Skeletal muscle satellite cell (primary cell): ENCODE data around the gene CADM4.
"Not testable (repeated sequence)": the region's sequence is repeated elsewhere in the genome, so short reads cannot be mapped to it uniquely, and the experiment has no call there.

Source experiments
- H3K27me3 ChIP-seq: 2 replicates; pipeline ENCODE4 v1.7.0; 2013; ENCODE audit warnings: low read length; ENCODE audit not compliant: control insufficient read depth, insufficient read depth
- H3K36me3 ChIP-seq: 2 replicates; pipeline ENCODE4 v1.7.0; 2013; ENCODE audit warnings: mild to moderate bottlenecking, control low read depth, low read length; ENCODE audit not compliant: insufficient read depth
- H3K4me1 ChIP-seq: 2 replicates; pipeline ENCODE4 v1.7.0; 2013; ENCODE audit warnings: low read length; ENCODE audit not compliant: control insufficient read depth, insufficient read depth
- H3K4me2 ChIP-seq: 2 replicates; pipeline ENCODE4 v1.7.0; 2013; ENCODE audit warnings: mild to moderate bottlenecking, low read length
- H3K4me3 ChIP-seq: 2 replicates; pipeline ENCODE4 v1.7.0; 2013; ENCODE audit warnings: low read length
- H3K9ac ChIP-seq: 2 replicates; pipeline ENCODE4 v1.7.0; 2013; ENCODE audit warnings: mild to moderate bottlenecking, low read depth, low read length, moderate library complexity
- H3K9me3 ChIP-seq: replicated peaks from 2 replicates; pipeline ENCODE4 v1.7.0; 2013; ENCODE audit warnings: mild to moderate bottlenecking, control low read depth, low read length

Gene CADM4

GRCh38 chr19:43616954-43617353, 22.7 kb downstream of the CADM4 start:
- Histone ChIP-seq H3K36me3 (peaks cover 22% of the 10 kb centered on the region), H3K4me3 (no peak overlapping the region), H3K4me1 (peaks cover 12% of the 10 kb centered on the region), H3K9ac (no peak overlapping the region), H3K27me3 (no peaks in the 10 kb centered on the region), H3K9me3 (no peaks in the 10 kb centered on the region), H3K4me2 (no peak overlapping the region)

- Histone ChIP-seq H3K4me1 (peaks cover 12% of the 10 kb centered on the region), H3K4me2 (no peak overlapping the region), H3K9ac (no peak overlapping the region), H3K27me3 (no peaks in the 10 kb centered on the region), H3K9me3 (no peaks in the 10 kb centered on the region), H3K4me3 (no peak overlapping the region), H3K36me3 (peaks cover 26% of the 10 kb centered on the region)
These were observed 23.3 kb downstream of the CADM4 start for GRCh38 chr19:43616306-43616705.

DNA sequence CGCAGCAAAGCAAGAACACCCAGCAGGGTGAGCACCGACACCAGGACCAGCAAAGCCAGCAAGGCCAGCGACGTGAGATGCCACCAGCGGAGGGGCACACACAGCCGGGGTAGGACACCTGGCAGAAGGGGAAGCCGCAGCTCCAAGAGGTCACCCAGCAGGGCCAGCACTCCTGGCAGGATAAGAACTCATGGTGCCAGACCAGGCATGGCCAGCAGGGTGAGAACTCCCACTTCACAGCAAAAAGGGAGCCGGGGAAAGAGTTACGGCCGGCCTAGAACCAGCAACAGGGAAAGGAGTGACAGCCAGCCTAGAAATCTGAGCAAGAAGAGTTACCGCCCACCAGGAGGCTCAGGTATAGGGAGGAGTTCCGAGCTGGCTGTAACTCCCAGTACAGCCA, 27.3 kb downstream of the CADM4 start:
- no peaks in the 10 kb centered on the region for H3K9me3 ChIP-seq
- no peak overlapping the region for H3K4me3 ChIP-seq
- H3K27me3 ChIP-seq: no peaks in the 10 kb centered on the region
- peaks cover 26% of the 10 kb centered on the region for H3K36me3 ChIP-seq
- H3K4me1 ChIP-seq: no peaks in the 10 kb centered on the region
- H3K4me2 ChIP-seq: no peak overlapping the region
- H3K9ac ChIP-seq: no peak overlapping the region

- H3K9ac ChIP-seq: no peak within 1 kb of the TSS
- peaks cover 26% of the 10 kb centered on the region for H3K36me3 ChIP-seq
- no peaks in the 10 kb centered on the region for H3K9me3 ChIP-seq
- H3K4me3 ChIP-seq: no peak within 1 kb of the TSS
- no peaks in the 10 kb centered on the region for H3K4me1 ChIP-seq
- H3K4me2 ChIP-seq: no peak within 1 kb of the TSS
- H3K27me3 ChIP-seq: no peaks in the 10 kb centered on the region
These were observed 27.9 kb downstream of the CADM4 start, which contains the start of gene SRRM5 for GRCh38 chr19:43611788-43612187. Gene SRRM5, plus strand, starts transcription at chr19:43612088. Its CDS starts 34 bp downstream, at chr19:43612122.

DNA sequence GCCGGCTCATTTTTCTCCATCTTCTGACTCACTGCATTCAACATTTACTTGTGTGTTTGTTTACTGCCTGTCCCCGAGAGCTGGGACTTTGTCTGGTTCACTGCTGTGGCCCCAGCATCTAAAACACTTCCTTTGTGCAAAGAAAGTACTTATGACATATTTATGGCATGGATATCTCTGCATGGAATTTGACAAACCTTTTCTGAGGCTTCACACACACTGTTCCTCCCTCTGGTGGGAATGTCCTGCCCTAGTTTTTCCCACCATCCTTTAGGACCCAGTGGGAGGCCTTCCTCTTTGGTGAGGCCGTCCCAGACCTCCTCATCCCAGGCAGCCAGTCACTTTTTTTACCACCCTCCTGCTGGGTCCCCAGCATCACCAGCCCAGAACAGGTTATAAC, 29.2 kb downstream of the CADM4 start:
- Histone ChIP-seq H3K27me3 (no peaks in the 10 kb centered on the region), H3K4me1 (no peaks in the 10 kb centered on the region), H3K4me2 (no peak overlapping the region), H3K36me3 (peaks cover 37% of the 10 kb centered on the region), H3K9ac (no peak overlapping the region), H3K4me3 (no peak overlapping the region), H3K9me3 (no peaks in the 10 kb centered on the region)

DNA sequence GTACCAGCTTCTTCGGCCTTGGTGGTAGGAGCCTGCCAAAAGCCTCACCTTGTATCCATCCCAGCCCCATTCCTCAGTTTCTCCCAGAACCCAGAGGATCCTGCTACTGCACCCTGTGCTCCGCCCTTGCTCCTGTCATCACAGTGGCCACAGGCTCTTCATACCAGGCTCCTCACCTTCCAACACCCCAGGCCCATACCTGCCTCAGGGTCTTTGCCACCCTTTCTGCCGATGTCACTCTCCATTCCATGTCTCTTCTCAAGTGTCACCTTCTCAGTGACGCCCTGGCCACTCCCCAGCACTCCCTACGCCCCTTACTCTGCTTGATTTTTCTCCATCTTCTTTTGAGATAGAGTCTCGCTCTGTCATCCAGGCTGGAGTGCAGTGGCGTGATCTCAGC, 29.8 kb downstream of the CADM4 start:
- H3K4me1 ChIP-seq: no peaks in the 10 kb centered on the region
- peaks cover 37% of the 10 kb centered on the region for H3K36me3 ChIP-seq
- H3K9me3 ChIP-seq: no peaks in the 10 kb centered on the region
- H3K4me3 ChIP-seq: no peak overlapping the region
- H3K4me2 ChIP-seq: no peak overlapping the region
- H3K9ac ChIP-seq: no peak overlapping the region
- H3K27me3 ChIP-seq: no peaks in the 10 kb centered on the region

DNA sequence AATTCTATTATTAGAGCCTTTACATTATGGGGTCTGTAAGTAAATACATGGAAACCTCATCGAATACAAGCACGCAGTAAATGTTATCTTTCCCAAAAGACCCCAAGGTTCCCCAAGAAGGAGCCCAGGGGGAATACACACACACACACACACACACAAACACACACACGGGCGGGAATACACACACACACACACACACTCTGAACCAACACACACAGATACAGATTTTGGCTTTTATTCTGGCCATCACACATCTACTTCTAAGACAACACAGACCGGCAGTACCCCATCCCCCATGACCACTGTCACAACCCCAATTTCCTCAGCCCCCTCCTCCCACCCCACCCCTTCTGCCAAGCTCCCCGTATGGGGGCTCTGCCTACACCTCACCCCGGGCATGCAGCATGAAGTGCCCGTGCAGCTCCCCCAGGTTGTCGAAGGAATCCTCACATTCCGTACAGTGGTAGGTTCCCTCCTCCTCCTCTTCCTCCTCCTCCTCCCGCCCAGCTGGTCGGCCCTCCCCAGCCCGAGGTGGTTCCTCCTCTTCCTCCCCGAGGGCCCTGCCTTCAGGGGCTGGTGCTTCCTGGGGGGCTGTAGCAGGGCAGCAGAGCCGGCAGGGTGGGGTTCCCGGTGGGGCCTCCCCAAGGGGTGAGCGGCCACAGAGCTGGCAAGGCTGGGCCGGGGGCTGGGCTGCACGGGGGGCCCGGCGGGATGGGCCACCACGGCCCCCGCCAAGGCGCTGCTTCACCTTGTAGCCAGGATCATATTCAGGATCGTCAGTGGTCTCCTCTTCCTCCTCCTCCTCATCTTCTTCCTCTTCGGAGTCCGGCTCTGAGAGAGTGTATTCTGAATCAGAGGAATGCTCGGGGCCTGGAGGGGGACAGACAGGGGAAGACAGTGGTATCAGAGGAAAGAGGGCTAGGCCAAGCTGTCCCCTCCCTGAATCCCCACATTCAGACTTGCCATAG, 32.1 kb downstream of the CADM4 start:
- Histone ChIP-seq H3K4me1 (no peaks in the 10 kb centered on the region), H3K4me3 (no peak overlapping the region), H3K9me3 (no peaks in the 10 kb centered on the region), H3K36me3 (peaks cover 27% of the 10 kb centered on the region), H3K27me3 (no peaks in the 10 kb centered on the region), H3K9ac (no peak overlapping the region), H3K4me2 (no peak overlapping the region)

DNA sequence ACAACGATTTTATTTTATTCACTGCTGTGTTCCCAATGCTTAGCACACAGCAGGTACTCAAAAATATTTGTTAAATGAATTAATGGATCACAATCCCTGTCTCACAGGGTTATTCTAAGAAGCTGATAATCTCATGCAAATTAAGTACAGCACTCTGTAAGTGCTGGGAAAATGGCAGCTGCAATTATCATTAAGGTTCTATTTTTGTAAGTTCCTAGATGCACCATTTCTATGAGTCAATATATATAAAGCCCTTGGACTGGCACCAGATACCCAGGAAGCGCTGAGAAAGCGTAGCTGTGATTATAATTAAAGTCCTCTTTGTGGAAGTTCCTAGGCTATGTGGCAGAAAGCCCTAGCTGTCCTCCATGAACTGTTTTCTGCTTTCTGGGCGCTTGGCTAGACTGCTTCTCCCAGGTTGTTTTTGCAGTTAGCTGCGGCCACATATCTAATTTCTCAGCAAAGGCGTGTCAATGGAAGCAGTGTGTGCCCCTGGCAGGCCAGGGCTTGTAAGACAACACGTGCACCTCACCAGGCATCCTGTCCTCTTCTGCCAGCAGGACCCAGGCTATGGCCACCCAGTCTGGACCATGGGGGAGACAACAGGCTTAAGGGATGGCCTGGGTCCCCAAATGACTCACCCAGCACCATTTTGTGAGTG, 33.0 kb downstream of the CADM4 start:
- Histone ChIP-seq H3K27me3 (no peaks in the 10 kb centered on the region), H3K4me3 (no peak overlapping the region), H3K4me2 (no peak overlapping the region), H3K4me1 (no peaks in the 10 kb centered on the region), H3K9me3 (no peaks in the 10 kb centered on the region), H3K36me3 (peaks cover 20% of the 10 kb centered on the region), H3K9ac (no peak overlapping the region)

- no peak overlapping the region for H3K4me2 ChIP-seq
- no peaks in the 10 kb centered on the region for H3K4me1 ChIP-seq
- no peaks in the 10 kb centered on the region for H3K9me3 ChIP-seq
- no peaks in the 10 kb centered on the region for H3K27me3 ChIP-seq
- H3K9ac ChIP-seq: no peak overlapping the region
- no peak overlapping the region for H3K4me3 ChIP-seq
- peaks cover 18% of the 10 kb centered on the region for H3K36me3 ChIP-seq
These were observed 33.6 kb downstream of the CADM4 start for GRCh38 chr19:43605875-43606568.

DNA sequence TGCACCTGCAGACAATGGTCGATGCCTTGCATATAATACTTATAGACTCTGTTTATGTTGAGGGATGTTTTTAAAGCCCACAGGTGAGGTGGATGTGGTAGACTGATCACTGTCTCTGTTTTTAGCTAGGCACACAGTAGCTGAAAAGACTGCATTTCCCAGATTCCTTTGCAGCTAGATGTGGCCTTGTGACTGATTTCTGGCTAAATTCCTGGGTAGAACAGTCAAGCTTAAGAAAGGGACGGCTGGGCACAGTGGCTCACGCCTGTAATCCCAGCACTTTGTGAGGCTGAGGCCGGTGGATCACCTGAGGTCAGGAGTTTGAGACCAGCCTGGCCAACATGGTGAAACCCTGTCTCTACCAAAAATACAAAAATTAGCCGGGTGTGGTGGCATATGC, 39.3 kb downstream of the CADM4 start:
- peaks cover 24% of the 10 kb centered on the region for H3K36me3 ChIP-seq

DNA sequence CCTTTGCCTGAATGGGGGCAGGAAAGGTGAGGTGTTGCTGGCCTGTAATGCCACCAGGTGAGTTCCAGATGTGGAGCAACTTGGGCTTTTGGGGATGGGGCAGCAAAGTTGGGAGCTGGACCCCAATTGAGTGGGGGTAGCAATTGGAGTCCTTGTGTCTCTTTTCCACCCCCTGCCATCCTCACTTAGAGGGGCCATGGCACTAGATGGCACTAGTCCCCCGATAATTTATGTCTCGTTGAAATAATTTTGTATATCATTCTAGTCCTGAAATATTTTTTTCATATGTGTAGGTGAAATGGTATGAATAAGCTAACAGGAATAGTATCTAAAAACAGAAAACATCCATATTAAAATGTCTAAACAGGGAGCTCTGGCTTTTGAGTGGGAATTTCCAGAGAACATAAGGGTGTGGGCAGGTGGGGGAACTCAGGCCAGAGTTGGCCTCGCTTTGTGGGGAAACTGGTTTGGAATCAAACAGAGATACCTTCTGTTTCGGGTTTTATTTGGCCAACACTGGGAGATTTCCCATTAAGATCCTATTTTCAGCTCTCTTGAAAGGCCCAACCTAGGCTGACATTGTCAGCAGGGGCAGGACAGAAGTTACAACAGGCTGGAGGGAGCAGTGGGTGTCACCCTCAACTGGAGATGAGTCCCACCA, 39.9 kb downstream of the CADM4 start:
- H3K4me2 ChIP-seq: no peak overlapping the region
- H3K27me3 ChIP-seq: no peaks in the 10 kb centered on the region
- peaks cover 15% of the 10 kb centered on the region for H3K4me1 ChIP-seq
- H3K4me3 ChIP-seq: no peak overlapping the region
- no peaks in the 10 kb centered on the region for H3K9me3 ChIP-seq
- peaks cover 24% of the 10 kb centered on the region for H3K36me3 ChIP-seq
- no peak overlapping the region for H3K9ac ChIP-seq

More for the DNA sequence above, 39.3 kb downstream of the CADM4 start:
- not testable (repeated sequence) for H3K4me3 ChIP-seq, H3K9me3 ChIP-seq, H3K9ac ChIP-seq, H3K27me3 ChIP-seq, H3K4me2 ChIP-seq
- peaks cover 15% of the 10 kb centered on the region for H3K4me1 ChIP-seq
